HCT116 (cell line): ENCODE data around the gene SPON1. TPM values are rescaled to one million over a fixed set of nuclear protein-coding genes. Genes with fewer than 3 reads are reported as not detected.

Experiments
- ATAC-seq: fragments of 200-7000 bp; cut with Tn5 transposase; 2 replicates; pipeline ENCODE4 v1.9.1; 2020; ENCODE audit warnings: mild to moderate bottlenecking, moderate library complexity
- BruUV-seq: library from RNA; stranded (reverse); fragments of 400-500 nt; replicated peaks from 2 replicates; lab custom pipeline; 2021; lab: Mats Ljungman, UMichigan
- CTCF ChIA-PET: fragments of 300-600 bp; sonication (Branson Sonifier 250); formaldehyde crosslinking; loops from one replicate; lab custom pipeline; 2021; ENCODE audit warnings: antibody characterized with exemption; lab: Charles Lee
- POLR2A ChIA-PET: fragments of 300-600, 350-600 bp; sonication (Branson Sonifier 250); formaldehyde crosslinking; loops from one replicate; lab custom pipeline; 2021; ENCODE audit warnings: antibody characterized with exemption; lab: Charles Lee
- RAD21 ChIA-PET, 2 experiments: fragments of 300-600 bp; sonication (Branson Sonifier 250); formaldehyde crosslinking; loops; one replicate each; lab custom pipeline; 2023; ENCODE audit warnings: low total read pairs in 2 of 2; ENCODE audit not compliant: uncharacterized antibody in 2 of 2, unreplicated experiment in 2 of 2, low non-redundant PET in 1 of 2; lab: Charles Lee
- DNase-seq: peaks from one replicate; pipeline ENCODE4 v3.0.0-alpha.2; 2010; ENCODE audit warnings: low read depth, low spot score
- H2AFZ ChIP-seq: fragments of 200-600 bp; shearing (Covaris generic), sonication (generic); 2 replicates; pipeline ENCODE4 v1.6.1; 2017; ENCODE audit warnings: low read depth, mixed run types, mixed read lengths, antibody characterized with exemption, low read length; ENCODE audit not compliant: poor library complexity, severe bottlenecking
- H3K27ac ChIP-seq: 2 replicates; pipeline ENCODE4 v1.5.1; 2012; ENCODE audit warnings: low read depth, low read length
- H3K27me3 ChIP-seq: fragments of 200-600 bp; sonication (generic); 2 replicates; pipeline ENCODE4 v1.6.1; 2016; ENCODE audit warnings: mixed run types, low read length, mixed read lengths; ENCODE audit not compliant: insufficient read depth
- H3K36me3 ChIP-seq, 2 experiments: fragments of 200-500 bp in 1 of 2; fragments of 200-600 bp in 1 of 2; sonication (Bioruptor generic) in 1 of 2; sonication (generic) in 1 of 2; 2 replicates each; pipeline versions ENCODE4 v1.5.1 to v1.6.1; 2014 to 2016; ENCODE audit warnings: low read length in 2 of 2, inconsistent platforms in 1 of 2, mixed read lengths in 1 of 2, mixed run types in 1 of 2; ENCODE audit not compliant: insufficient read depth in 2 of 2, control insufficient read depth in 1 of 2
- H3K4me1 ChIP-seq, 2 experiments: fragments of 200-600 bp in 1 of 2; sonication (generic) in 1 of 2; 2 replicates each; pipeline versions ENCODE4 v1.5.1 to v1.6.1; 2012 to 2017; ENCODE audit warnings: low read length in 2 of 2, inconsistent platforms in 1 of 2, mild to moderate bottlenecking in 1 of 2, mixed read lengths in 1 of 2, mixed run types in 1 of 2, moderate library complexity in 1 of 2; ENCODE audit not compliant: insufficient read depth in 2 of 2, control insufficient read depth in 1 of 2
- H3K4me2 ChIP-seq: fragments of 200-600 bp; sonication (generic); 2 replicates; pipeline ENCODE4 v1.6.1; 2017; ENCODE audit warnings: mixed run types, low read length, mixed read lengths
- H3K4me3 ChIP-seq, 2 experiments: fragments of 200-600 bp in 1 of 2; sonication (generic) in 1 of 2; replicated peaks in 1 of 2; 2 replicates each; pipeline ENCODE4 v1.5.1; 2011 to 2016; ENCODE audit warnings: low read length in 2 of 2, control low read depth in 1 of 2, low read depth in 1 of 2, mild to moderate bottlenecking in 1 of 2, mixed read lengths in 1 of 2, mixed run types in 1 of 2
- H3K79me2 ChIP-seq: fragments of 200-600 bp; sonication (generic); 2 replicates; pipeline ENCODE4 v1.6.1; 2017; ENCODE audit warnings: mild to moderate bottlenecking, mixed run types, low read length, moderate library complexity, mixed read lengths; ENCODE audit not compliant: insufficient read depth
- H3K9ac ChIP-seq: fragments of 200-600 bp; sonication (generic); 2 replicates; pipeline ENCODE4 v1.6.1; 2016; ENCODE audit warnings: low read length, mixed read lengths
- H3K9me2 ChIP-seq: fragments of 200-600 bp; sonication (generic), shearing (Covaris generic); 2 replicates; pipeline ENCODE4 v1.6.1; 2017; ENCODE audit warnings: mixed run types, mild to moderate bottlenecking, moderate library complexity; ENCODE audit not compliant: insufficient read depth
- H3K9me3 ChIP-seq, 2 experiments: fragments of 200-500 bp in 1 of 2; fragments of 200-600 bp in 1 of 2; sonication (Bioruptor generic) in 1 of 2; sonication (generic) in 1 of 2; 2 replicates each; pipeline ENCODE4 v1.6.1; 2014 to 2017; ENCODE audit warnings: low read length in 2 of 2, mixed read lengths in 2 of 2, inconsistent platforms in 1 of 2, low read depth in 1 of 2, mild to moderate bottlenecking in 1 of 2, mixed run types in 1 of 2, moderate library complexity in 1 of 2; ENCODE audit not compliant: control insufficient read depth in 1 of 2, insufficient read depth in 1 of 2
- H4K20me1 ChIP-seq: fragments of 200-600 bp; sonication (generic), shearing (Covaris generic); 2 replicates; pipeline ENCODE4 v1.6.1; 2017; ENCODE audit warnings: mixed run types, mild to moderate bottlenecking, moderate library complexity; ENCODE audit not compliant: insufficient read depth
- CBX3 ChIP-seq: IDR thresholded peaks from 2 replicates; pipeline ENCODE4 v1.6.1; 2012; ENCODE audit warnings: low read depth
- CEBPB ChIP-seq: IDR thresholded peaks from 2 replicates; pipeline ENCODE4 v1.6.1; 2012; ENCODE audit warnings: low read depth
- ELF1 ChIP-seq: IDR thresholded peaks from 2 replicates; pipeline ENCODE4 v1.6.1; 2012; ENCODE audit warnings: low read depth, borderline replicate concordance
- EZH2phosphoT487 ChIP-seq: fragments of 200-600 bp; IDR thresholded peaks from 2 replicates; pipeline ENCODE4 v1.6.1; 2018; ENCODE audit warnings: antibody characterized with exemption, borderline replicate concordance
- JUND ChIP-seq: IDR thresholded peaks from 2 replicates; pipeline ENCODE4 v1.6.1; 2012
- POLR2A ChIP-seq: IDR thresholded peaks from 2 replicates; pipeline ENCODE4 v1.7.0; 2011; ENCODE audit warnings: borderline replicate concordance; ENCODE audit not compliant: insufficient read depth, insufficient read length; ENCODE audit errors: extremely low read depth
- SIN3A ChIP-seq: IDR thresholded peaks from 2 replicates; pipeline ENCODE4 v1.6.1; 2012; ENCODE audit warnings: low read depth
- YY1 ChIP-seq: IDR thresholded peaks from 2 replicates; pipeline ENCODE4 v1.6.1; 2011; ENCODE audit warnings: low read length, low read depth, moderate library complexity, mild to moderate bottlenecking; ENCODE audit not compliant: insufficient replicate concordance; ENCODE audit errors: extremely low read depth
- intact Hi-C: fragments of 100-400 bp; cut with micrococcal nuclease; formaldehyde crosslinking; loops from 2 replicates; pipeline ENCODE4 v1.10.0; 2022
- total RNA-seq: library from RNA; stranded (reverse); gene quantifications from one replicate; pipeline ENCODE4 v1.2.1, GENCODE V29; 2021; ENCODE audit not compliant: unreplicated experiment
- TF ChIP-seq, protein P1 (sequence below): IDR thresholded peaks from 2 replicates; pipeline ENCODE4 v1.6.1; 2012
- TF ChIP-seq, protein P2 (sequence below): IDR thresholded peaks from 2 replicates; pipeline ENCODE4 v1.6.1; 2012; ENCODE audit warnings: low read depth

Gene SPON1
- total RNA-seq, 1 experiment from 2014 or later = 0.17 TPM

DNA sequence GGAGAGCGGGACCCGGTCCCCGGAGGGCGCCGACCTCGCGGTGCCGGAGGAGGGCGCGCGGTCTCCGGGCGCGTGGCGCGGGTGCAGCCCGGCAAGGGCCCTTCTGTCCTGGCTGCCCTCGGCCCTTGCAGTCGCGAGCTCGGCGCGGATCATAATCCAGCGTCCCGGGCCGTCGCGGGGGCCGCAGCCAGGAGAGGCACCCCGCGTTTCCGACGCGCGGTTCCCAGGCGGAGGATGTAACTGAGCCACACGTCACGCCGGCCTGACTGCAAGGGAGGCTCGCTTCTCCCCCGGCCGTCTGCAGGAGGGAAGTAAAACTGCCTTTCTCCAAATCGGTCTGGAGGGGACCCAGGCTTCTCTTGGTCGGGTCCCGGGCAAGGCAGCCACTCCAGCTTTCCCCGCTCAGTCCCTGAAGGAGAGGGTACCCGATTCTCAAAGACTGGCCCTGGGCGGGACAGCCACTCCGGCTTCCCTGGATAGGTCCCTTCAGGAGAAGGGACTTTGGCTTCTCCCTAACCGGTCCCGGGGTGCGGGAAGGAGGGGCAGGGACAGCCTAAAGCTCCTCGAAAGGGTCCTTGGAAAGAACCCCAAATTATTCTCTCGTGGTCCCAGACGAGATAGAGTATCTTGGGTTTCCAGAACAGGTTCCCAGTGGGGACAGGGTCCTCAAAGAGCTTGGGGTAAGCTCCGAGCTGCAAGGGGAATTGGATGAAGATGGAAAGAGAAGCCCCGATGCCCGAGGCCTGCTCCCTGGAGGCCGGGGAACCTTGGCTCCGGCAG, 836 bp downstream of the SPON1 start:
- H3K27me3 ChIP-seq = peaks cover 8% of the 10 kb centered on the region; the same call in 1 of the 2 replicates
- no peak overlapping the region for H3K4me2 ChIP-seq
- BruUV-seq = no TSS peak
- CTCF ChIA-PET = no interaction called here
- no peaks in the 10 kb centered on the region for H4K20me1 ChIP-seq
- no peak overlapping the region for H3K9ac ChIP-seq
- H3K9me3 ChIP-seq = no peaks in the 10 kb centered on the region
- RAD21 ChIA-PET = no interaction called here
- DNase-seq = no peak
- H3K79me2 ChIP-seq = no peaks in the 10 kb centered on the region
- peaks cover 0 to 11% of the 10 kb centered on the region in 2 experiments; a peak in 2 of 4 replicates for H3K4me1 ChIP-seq
- H2AFZ ChIP-seq = no peak overlapping the region
- ATAC-seq = no peak
- H3K4me3 ChIP-seq = no peak overlapping the region
- intact Hi-C loops = no loop called here
- TF ChIP-seq SIN3A (no peak), YY1 (no peak), ELF1 (no peak), CEBPB (no peak), CBX3 (no peak), JUND (no peak), EZH2phosphoT487 (no peak), POLR2A (no peak)
- TF ChIP-seq, protein P1, sequence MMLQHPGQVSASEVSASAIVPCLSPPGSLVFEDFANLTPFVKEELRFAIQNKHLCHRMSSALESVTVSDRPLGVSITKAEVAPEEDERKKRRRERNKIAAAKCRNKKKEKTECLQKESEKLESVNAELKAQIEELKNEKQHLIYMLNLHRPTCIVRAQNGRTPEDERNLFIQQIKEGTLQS = no peak
- TF ChIP-seq, protein P2, sequence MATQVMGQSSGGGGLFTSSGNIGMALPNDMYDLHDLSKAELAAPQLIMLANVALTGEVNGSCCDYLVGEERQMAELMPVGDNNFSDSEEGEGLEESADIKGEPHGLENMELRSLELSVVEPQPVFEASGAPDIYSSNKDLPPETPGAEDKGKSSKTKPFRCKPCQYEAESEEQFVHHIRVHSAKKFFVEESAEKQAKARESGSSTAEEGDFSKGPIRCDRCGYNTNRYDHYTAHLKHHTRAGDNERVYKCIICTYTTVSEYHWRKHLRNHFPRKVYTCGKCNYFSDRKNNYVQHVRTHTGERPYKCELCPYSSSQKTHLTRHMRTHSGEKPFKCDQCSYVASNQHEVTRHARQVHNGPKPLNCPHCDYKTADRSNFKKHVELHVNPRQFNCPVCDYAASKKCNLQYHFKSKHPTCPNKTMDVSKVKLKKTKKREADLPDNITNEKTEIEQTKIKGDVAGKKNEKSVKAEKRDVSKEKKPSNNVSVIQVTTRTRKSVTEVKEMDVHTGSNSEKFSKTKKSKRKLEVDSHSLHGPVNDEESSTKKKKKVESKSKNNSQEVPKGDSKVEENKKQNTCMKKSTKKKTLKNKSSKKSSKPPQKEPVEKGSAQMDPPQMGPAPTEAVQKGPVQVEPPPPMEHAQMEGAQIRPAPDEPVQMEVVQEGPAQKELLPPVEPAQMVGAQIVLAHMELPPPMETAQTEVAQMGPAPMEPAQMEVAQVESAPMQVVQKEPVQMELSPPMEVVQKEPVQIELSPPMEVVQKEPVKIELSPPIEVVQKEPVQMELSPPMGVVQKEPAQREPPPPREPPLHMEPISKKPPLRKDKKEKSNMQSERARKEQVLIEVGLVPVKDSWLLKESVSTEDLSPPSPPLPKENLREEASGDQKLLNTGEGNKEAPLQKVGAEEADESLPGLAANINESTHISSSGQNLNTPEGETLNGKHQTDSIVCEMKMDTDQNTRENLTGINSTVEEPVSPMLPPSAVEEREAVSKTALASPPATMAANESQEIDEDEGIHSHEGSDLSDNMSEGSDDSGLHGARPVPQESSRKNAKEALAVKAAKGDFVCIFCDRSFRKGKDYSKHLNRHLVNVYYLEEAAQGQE = no peak
- no peak overlapping the region for H3K27ac ChIP-seq
- H3K36me3 ChIP-seq = no peaks in the 10 kb centered on the region
- POLR2A ChIA-PET = no interaction called here
- H3K9me2 ChIP-seq = no peaks in the 10 kb centered on the region
